NK-92 (cell line): Measurements from ENCODE around the gene SLC1A2.

Experiments used
- DNase-seq: peaks from one replicate; lab custom pipeline; 2025; ENCODE audit not compliant: unreplicated experiment; lab: John Stamatoyannopoulos, UW

Gene SLC1A2

GRCh38 chr11:35305670-35306382 is 113.5 kb downstream of the SLC1A2 start:
- DNase-seq, result no peak

- DNase-seq, result no peak
These were observed 114.4 kb downstream of the SLC1A2 start for GRCh38 chr11:35304900-35305460.

- no peak for DNase-seq
These were observed 115.0 kb downstream of the SLC1A2 start for GRCh38 chr11:35304386-35304775.

- no peak for DNase-seq
These were observed 115.6 kb downstream of the SLC1A2 start for GRCh38 chr11:35303596-35304385.

- DNase-seq, result no peak
These were observed 117.0 kb downstream of the SLC1A2 start for GRCh38 chr11:35302398-35302797.

GRCh38 chr11:35298369-35298768 is 121.0 kb downstream of the SLC1A2 start:
- DNase-seq, result no peak

- DNase-seq, result no peak
These were observed 123.6 kb downstream of the SLC1A2 start for GRCh38 chr11:35295751-35296150.

GRCh38 chr11:35293699-35294098 is 125.7 kb downstream of the SLC1A2 start:
- no peak for DNase-seq

GRCh38 chr11:35293035-35293434 is 126.3 kb downstream of the SLC1A2 start:
- DNase-seq, result no peak

- DNase-seq, result no peak
These were observed 127.1 kb downstream of the SLC1A2 start for GRCh38 chr11:35292279-35292678.

- DNase-seq, result no peak
These were observed 128.5 kb downstream of the SLC1A2 start for GRCh38 chr11:35290876-35291275.

GRCh38 chr11:35289821-35290220 is 129.5 kb downstream of the SLC1A2 start:
- DNase-seq, result no peak

GRCh38 chr11:35288817-35289541 is 130.4 kb downstream of the SLC1A2 start:
- no peak for DNase-seq

GRCh38 chr11:35288309-35288708 is 131.0 kb downstream of the SLC1A2 start:
- DNase-seq, result no peak

GRCh38 chr11:35287344-35287890 is 131.9 kb downstream of the SLC1A2 start:
- DNase-seq, result no peak

GRCh38 chr11:35286126-35286525 is 133.2 kb downstream of the SLC1A2 start:
- DNase-seq, result no peak

GRCh38 chr11:35285471-35285870 is 133.9 kb downstream of the SLC1A2 start:
- DNase-seq, result no peak

GRCh38 chr11:35282221-35282882 is 137.0 kb downstream of the SLC1A2 start:
- no peak for DNase-seq

GRCh38 chr11:35281169-35281688 is 138.1 kb downstream of the SLC1A2 start:
- DNase-seq, result no peak

- no peak for DNase-seq
These were observed 138.6 kb downstream of the SLC1A2 start for GRCh38 chr11:35280727-35281126.
